ENCODE data around the gene ELMO1. TPM values are rescaled to one million over a fixed set of nuclear protein-coding genes. Genes with fewer than 3 reads are reported as not detected.

ELMO1 gene
- total RNA-seq, 1 donor, result 508 TPM

DNA sequence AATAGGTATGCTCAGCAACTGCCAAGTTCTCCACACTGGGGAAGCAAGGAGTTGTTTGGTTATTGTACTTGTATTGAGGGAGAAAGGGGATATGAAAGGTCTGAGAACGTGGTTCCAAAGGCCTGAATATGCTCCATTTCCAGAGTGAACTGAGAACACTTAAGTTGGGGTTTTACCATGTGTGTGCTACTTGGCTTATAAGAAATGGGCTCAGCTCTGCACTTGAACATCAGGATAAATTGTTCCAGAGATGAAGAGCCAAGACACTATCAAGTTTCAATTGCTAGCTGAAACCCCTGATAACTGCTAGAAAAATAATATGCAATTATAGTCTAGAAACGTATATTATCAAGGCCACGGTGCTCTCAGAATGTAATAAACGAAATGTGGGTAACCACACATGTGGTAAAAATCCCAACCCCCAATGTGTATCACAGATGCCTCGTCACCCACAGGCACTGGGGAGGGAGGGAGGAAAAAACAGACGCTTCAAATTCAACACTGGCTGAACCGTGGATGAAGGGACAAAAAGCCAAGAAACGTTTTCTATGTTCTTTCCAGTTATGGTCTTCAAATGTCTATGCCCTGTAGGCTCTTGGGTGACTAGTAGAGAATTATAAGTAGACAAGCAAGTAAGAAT, 16.3 kb downstream of the ELMO1 start:
- peak in 2 of 3 donors; percentile 72 to 85 for DNase-seq (ENCODE audit: low read depth in 2 of 3, low spot score in 2 of 3)

GRCh38 chr7:37431413-37431812, 17.3 kb downstream of the ELMO1 start:
- DNase-seq (ENCODE audit: low read depth in 2 of 3, low spot score in 2 of 3), result no peak

DNA sequence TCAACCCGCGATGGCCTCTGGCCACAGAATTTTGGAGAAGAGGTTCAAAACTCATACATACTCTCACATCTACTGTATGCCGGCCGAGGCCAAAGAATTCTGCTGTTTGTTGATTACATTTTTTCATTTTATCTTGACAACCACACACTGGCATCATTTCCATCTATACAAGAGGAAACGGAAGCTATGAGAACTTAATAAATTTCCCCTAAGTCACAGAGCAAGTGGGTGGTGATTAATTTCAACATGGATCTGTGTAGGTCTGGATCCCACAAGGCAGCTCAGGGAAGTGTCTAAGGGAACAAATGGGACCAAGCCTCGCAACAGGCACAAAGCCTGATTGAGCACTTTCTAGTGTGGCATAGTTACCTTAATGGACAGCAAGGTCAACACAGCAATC, 18.0 kb downstream of the ELMO1 start:
- peak in 2 of 3 donors; percentile 66 to 84 for DNase-seq (ENCODE audit: low read depth in 2 of 3, low spot score in 2 of 3)

GRCh38 chr7:37430171-37430570, 18.5 kb downstream of the ELMO1 start:
- DNase-seq (ENCODE audit: low read depth in 2 of 3, low spot score in 2 of 3), result peak in 1 of 3 donors; percentile 51

DNA sequence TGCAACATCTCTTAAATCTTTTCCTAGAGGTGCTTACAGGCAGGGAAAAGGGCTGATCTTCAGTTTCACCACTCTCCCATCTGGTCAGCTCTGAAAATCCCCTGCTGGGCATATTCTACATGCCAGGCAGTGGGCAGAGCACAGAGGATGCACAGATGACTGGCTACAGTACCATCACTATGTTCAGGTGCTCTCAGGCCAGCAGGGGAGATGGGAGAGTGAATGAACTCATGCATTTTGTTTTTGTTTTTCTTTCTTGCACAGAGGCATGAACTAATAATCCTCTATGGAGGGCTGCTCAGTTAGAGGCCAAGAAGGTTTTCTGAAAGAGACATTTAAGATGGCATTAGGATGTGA, 19.3 kb downstream of the ELMO1 start:
- DNase-seq (ENCODE audit: low read depth in 2 of 3, low spot score in 2 of 3), result no peak

DNA sequence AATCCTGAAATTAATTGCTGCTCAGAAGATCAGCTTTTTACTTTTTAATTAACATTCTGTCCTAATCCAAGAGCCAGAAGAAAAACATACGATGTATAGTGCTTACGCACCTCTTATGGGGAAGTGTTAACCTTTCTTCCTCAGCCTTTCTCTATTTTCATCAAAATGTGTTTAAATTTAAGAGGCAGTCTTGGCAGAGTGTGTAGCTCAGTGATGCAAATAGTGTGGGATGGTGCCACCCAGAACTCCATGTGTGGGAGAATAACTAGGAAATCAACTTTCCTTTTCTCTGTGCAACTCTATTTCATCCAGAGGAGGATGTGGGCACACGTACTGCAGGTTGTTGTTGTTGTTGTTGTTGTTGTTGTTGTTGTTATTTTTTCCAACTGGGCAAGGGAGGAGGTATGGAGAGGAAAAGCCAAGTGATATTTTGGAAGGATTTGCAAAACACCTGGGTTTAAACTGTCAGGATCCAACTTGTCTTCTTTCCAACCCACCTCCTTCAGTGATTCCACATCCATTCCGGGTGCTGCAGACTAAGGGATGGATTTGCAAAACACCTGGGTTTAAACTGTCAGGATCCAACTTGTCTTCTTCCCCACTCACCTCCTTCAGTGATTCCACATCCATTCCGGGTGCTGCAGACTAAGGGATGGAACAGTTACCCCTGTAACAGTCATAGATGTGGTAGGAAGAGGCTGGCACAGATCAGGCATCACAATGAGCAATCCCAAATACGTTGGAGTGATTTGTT, 19.8 kb downstream of the ELMO1 start:
- no peak for DNase-seq (ENCODE audit: low read depth in 2 of 3, low spot score in 2 of 3)

DNA sequence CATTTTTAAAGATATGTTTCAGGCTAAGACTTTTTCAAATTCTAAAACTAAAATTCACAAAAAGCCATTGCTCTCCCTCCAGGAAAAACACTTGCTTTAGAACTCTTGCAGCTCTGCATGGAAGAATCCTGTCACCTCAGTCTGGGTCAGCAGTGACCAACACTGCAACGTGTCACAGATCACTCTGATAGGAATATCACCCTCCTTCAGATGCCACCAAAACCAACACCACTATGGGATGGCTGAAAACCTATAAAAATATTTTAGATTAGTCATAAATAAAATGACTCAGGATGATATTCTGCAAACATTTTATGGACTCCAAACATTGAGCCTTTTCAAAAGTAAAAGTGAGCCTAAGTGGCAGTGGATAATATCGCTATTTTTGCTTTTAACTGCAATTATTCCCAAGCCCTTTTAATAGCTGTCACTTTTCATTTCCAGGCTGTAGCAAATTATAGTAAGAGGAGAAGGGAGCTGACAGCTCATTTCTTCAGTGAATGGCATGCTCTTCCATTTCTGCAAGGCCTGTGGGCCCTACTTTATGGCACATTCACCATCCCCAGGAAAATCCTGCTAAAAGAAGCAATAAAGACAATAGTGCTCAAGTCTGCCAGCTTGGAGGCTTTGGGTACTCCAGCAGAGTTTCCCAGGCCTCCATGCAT, 21.3 kb downstream of the ELMO1 start:
- no peak for DNase-seq (ENCODE audit: low read depth in 2 of 3, low spot score in 2 of 3)

- no peak for DNase-seq (ENCODE audit: low read depth in 2 of 3, low spot score in 2 of 3)
These were observed 23.2 kb downstream of the ELMO1 start for GRCh38 chr7:37425498-37425897.

DNA sequence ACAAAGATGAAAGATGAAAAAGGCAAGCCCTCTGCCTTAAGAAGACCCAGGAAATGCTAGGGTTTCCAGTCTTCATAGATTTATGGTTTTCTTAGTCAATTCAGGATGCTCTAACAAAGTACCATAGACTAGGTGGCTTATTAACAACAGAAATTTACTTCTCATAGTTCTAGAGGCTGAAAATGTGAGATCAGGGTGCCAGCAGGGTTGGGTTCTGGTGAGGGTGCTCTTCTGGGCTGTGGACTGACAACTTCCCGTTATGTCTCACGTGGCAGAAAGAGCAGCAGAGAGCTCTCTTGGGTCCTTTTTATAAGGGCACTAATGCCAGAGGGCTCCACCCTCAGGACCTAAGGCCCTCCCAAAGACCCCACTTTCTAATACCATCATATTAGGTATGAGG, 23.7 kb downstream of the ELMO1 start:
- DNase-seq (ENCODE audit: low read depth in 2 of 3, low spot score in 2 of 3), result no peak

- no peak for DNase-seq (ENCODE audit: low read depth in 2 of 3, low spot score in 2 of 3)
These were observed 24.1 kb downstream of the ELMO1 start for GRCh38 chr7:37424521-37424920.

DNA sequence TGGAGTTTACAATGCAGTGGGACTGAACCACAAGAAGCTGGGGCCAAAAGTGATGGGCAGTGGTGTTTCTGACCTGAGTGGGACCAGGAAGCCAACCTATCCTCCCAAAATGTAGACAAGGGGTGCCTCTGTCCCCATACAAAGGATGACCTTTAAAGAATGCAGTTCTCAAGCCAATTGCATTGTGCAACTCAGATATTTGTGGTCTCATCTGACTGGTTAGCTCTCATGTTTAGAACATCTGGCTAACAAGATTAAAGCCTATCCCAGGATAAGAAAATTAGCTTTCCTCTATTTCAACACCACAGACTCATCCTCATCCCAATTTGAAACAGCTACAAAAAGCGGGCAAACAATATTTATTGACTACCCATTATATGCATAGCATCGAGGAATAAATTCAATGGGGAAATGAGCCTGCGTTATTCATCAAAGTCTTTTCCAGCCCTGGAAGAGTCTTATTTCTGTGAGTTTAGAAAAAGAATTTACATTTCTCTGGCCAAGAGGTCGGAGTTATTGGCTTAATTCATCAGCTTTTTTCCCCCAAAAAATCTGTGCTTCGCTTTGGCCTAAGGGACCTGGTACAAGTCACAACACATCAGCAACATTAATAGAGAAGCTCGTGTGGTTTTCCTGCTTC, 26.7 kb downstream of the ELMO1 start:
- no peak for DNase-seq (ENCODE audit: low read depth in 2 of 3, low spot score in 2 of 3)

DNA sequence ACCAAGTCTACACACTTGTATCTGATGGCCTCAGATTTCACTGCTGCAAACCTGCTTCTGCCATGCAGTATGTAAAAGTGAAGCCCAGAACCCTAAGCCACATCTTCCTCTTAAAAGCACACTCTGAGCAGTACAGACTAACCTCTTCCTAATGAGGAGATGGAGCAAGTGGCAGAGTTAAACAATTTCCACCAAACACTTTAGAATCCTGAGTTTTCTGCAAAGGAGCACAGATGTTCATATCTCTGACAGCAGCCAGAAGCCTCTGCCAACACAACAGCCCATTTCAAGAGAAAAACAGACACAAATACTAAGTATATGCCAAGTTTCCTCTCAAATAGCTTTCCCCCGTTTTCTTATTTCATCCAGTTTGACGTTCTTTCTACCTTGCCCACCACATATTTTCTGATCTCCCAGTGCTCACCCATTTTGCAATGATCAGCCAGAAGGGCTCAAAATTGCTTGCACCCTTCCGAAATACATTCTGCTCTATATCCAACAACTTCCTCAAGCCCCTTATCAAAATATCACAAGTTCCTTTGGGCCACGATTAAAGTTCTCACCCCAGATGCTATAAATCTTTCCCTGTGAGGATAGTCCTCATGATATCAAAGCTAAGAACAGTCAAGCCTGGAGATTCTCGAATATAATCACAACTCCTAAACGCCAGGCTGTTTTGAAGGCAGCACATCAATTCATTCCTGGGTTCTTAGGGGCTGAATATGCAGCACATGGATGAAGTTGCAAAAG, 27.5 kb downstream of the ELMO1 start:
- DNase-seq (ENCODE audit: low read depth in 2 of 3, low spot score in 2 of 3), result peak in 1 of 3 donors; percentile 33

GRCh38 chr7:37419496-37419895, 29.2 kb downstream of the ELMO1 start:
- DNase-seq (ENCODE audit: low read depth in 2 of 3, low spot score in 2 of 3), result peak in 1 of 3 donors; percentile 62

DNA sequence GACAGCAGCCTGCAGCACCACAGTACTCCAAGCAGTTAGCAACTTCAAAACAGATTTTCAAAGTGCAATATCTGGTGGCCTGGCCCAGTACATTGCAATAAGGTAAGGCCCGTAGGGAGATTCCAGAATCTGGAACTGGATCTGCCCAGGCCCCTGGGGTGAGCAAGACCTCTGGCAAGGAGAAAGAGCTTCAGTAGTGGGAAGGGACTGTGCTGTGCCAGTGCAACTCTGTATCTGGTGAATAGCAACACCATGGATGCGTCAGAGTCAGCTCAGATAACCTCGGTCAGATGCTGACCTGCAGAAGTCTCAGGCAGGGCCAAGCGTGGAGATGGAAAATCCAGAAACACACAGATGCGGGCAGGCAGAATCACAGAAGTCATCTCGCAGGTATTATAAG, 30.3 kb downstream of the ELMO1 start:
- DNase-seq (ENCODE audit: low read depth in 2 of 3, low spot score in 2 of 3), result no peak

- no peak for DNase-seq (ENCODE audit: low read depth in 2 of 3, low spot score in 2 of 3)
These were observed 31.6 kb downstream of the ELMO1 start for GRCh38 chr7:37417107-37417474.

DNA sequence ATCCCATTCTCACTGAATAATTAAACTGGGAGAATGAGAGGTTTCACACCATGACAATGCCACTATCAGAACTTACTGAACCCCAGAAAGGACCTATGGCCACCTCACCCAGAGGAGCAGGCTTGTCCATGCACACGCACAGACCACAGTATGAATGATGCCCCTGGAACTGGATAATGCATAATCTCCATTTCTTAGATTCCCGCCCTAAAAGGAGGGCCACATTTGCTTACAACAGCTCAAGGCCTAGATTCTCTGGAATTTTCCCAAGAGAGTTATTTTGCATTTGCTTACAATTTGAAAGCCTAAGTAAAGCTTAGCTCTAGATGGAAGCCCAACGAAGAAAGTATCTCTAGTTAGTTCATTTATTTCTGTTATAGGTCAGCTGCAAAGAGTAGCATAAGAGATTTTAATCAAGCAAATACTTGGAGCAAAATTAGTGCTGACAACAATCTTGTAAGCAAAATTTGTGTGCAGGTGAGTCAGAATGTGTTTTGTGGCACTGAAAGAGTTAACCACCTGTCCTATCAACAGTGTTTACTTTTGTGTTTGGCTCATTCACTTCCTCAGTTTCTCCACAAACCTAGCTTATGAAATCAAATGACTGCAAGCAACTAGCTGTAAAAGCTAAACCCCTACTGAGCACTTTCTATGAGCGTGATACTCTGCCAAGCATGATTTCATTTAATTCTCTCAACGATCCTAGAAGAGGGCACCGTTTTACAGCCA, 32.1 kb downstream of the ELMO1 start:
- DNase-seq (ENCODE audit: low read depth in 2 of 3, low spot score in 2 of 3), result no peak

DNA sequence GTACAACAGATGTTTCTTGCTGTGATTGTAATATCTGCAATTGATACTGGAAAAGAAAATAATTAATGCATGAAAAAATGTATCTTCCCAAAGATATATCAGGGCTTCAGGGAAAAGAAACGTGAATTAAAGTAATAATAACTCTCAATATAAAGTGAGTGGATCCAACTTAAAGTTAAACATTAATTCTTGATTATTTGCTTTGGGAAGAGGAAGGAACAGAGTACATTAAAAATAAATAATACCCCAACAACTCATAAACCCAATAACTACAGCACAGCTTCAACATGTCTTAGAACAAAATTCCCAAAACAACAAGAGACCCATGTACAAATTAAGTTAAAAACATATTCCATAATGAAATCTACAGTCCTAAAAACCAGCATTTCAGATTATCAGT, 33.0 kb downstream of the ELMO1 start:
- DNase-seq (ENCODE audit: low read depth in 2 of 3, low spot score in 2 of 3), result no peak

DNA sequence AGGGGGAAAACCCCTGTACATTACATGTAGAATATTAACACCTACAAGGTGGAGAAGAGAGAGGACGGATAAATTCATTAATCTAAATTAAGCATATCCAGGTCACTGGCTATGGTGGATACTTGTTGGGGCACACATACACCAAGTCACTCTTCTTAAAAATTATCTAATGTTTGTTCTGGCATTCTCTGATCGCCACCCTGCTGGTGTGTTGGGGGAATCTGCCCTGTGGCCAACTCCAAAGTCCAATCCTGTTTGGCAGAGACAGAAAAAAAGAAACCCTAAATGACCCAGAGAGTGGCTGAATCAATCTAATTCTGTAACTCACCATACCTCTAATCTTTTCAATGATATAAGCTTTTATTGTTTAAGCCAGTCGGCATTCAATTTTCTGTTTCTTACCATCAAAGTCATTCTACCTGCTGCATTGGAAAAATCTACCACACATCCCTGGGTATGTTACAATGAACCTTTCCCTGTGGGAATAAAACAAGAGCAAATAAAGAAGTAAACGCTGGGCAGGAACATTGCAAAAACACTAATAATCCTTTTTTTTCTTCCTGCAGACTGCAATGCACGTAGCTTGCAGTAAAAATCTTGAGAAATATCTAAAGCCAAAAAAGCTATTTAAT, 34.2 kb downstream of the ELMO1 start:
- DNase-seq (ENCODE audit: low read depth in 2 of 3, low spot score in 2 of 3), result no peak

DNA sequence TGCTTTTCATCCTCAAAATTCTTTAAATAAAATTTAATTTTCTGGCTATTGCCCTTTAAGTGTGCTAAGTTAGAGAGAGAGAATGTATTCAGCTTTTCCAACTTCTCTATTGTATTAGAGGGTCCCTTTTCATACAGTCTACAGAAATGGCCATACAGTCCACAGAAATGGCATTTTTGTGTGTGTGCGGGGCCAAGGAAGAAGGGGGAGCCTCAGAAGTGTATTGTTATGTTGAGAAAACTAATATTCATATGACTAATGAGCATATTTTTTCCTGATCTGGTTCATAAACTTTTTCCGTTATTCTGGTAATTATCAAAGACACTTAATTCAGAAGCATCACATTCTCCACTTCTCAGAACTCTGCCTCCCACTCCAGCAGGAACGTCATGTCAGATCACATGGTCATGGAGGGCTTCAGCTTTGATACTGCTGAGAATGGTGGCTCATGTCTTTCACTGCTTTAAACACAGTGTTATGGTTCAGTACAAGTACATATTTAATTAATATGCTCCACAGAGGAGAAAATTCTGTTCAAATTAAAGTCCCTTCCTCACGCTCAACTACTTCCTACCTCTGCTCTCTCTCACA, 37.1 kb downstream of the ELMO1 start:
- no peak for DNase-seq (ENCODE audit: low read depth in 2 of 3, low spot score in 2 of 3)
